HCT116 (cell line): ENCODE measurements around the gene MTMR1. TPM values are rescaled to one million over a fixed set of nuclear protein-coding genes. Genes with fewer than 3 reads are reported as not detected.

Experiments used
- ATAC-seq: fragments of 200-7000 bp; cut with Tn5 transposase; 2 replicates; pipeline ENCODE4 v1.9.1; 2020; ENCODE audit warnings: mild to moderate bottlenecking, moderate library complexity
- BruUV-seq: library from RNA; stranded (reverse); fragments of 400-500 nt; replicated peaks from 2 replicates; lab custom pipeline; 2021; lab: Mats Ljungman, UMichigan
- CTCF ChIA-PET: fragments of 300-600 bp; sonication (Branson Sonifier 250); formaldehyde crosslinking; loops from one replicate; lab custom pipeline; 2021; ENCODE audit warnings: antibody characterized with exemption; lab: Charles Lee
- POLR2A ChIA-PET: fragments of 300-600, 350-600 bp; sonication (Branson Sonifier 250); formaldehyde crosslinking; loops from one replicate; lab custom pipeline; 2021; ENCODE audit warnings: antibody characterized with exemption; lab: Charles Lee
- RAD21 ChIA-PET, 2 experiments: fragments of 300-600 bp; sonication (Branson Sonifier 250); formaldehyde crosslinking; loops; one replicate each; lab custom pipeline; 2023; ENCODE audit warnings: low total read pairs in 2 of 2; ENCODE audit not compliant: uncharacterized antibody in 2 of 2, unreplicated experiment in 2 of 2, low non-redundant PET in 1 of 2; lab: Charles Lee
- DNase-seq: peaks from one replicate; pipeline ENCODE4 v3.0.0-alpha.2; 2010; ENCODE audit warnings: low read depth, low spot score
- H2AFZ ChIP-seq: fragments of 200-600 bp; shearing (Covaris generic), sonication (generic); 2 replicates; pipeline ENCODE4 v1.6.1; 2017; ENCODE audit warnings: low read depth, mixed run types, mixed read lengths, antibody characterized with exemption, low read length; ENCODE audit not compliant: poor library complexity, severe bottlenecking
- H3K27ac ChIP-seq: 2 replicates; pipeline ENCODE4 v1.5.1; 2012; ENCODE audit warnings: low read depth, low read length
- H3K27me3 ChIP-seq: fragments of 200-600 bp; sonication (generic); 2 replicates; pipeline ENCODE4 v1.6.1; 2016; ENCODE audit warnings: mixed run types, low read length, mixed read lengths; ENCODE audit not compliant: insufficient read depth
- H3K36me3 ChIP-seq, 2 experiments: fragments of 200-500 bp in 1 of 2; fragments of 200-600 bp in 1 of 2; sonication (Bioruptor generic) in 1 of 2; sonication (generic) in 1 of 2; 2 replicates each; pipeline versions ENCODE4 v1.5.1 to v1.6.1; 2014 to 2016; ENCODE audit warnings: low read length in 2 of 2, inconsistent platforms in 1 of 2, mixed read lengths in 1 of 2, mixed run types in 1 of 2; ENCODE audit not compliant: insufficient read depth in 2 of 2, control insufficient read depth in 1 of 2
- H3K4me1 ChIP-seq, 2 experiments: fragments of 200-600 bp in 1 of 2; sonication (generic) in 1 of 2; 2 replicates each; pipeline versions ENCODE4 v1.5.1 to v1.6.1; 2012 to 2017; ENCODE audit warnings: low read length in 2 of 2, inconsistent platforms in 1 of 2, mild to moderate bottlenecking in 1 of 2, mixed read lengths in 1 of 2, mixed run types in 1 of 2, moderate library complexity in 1 of 2; ENCODE audit not compliant: insufficient read depth in 2 of 2, control insufficient read depth in 1 of 2
- H3K4me2 ChIP-seq: fragments of 200-600 bp; sonication (generic); 2 replicates; pipeline ENCODE4 v1.6.1; 2017; ENCODE audit warnings: mixed run types, low read length, mixed read lengths
- H3K4me3 ChIP-seq, 2 experiments: fragments of 200-600 bp in 1 of 2; sonication (generic) in 1 of 2; replicated peaks in 1 of 2; 2 replicates each; pipeline ENCODE4 v1.5.1; 2011 to 2016; ENCODE audit warnings: low read length in 2 of 2, control low read depth in 1 of 2, low read depth in 1 of 2, mild to moderate bottlenecking in 1 of 2, mixed read lengths in 1 of 2, mixed run types in 1 of 2
- H3K79me2 ChIP-seq: fragments of 200-600 bp; sonication (generic); 2 replicates; pipeline ENCODE4 v1.6.1; 2017; ENCODE audit warnings: mild to moderate bottlenecking, mixed run types, low read length, moderate library complexity, mixed read lengths; ENCODE audit not compliant: insufficient read depth
- H3K9ac ChIP-seq: fragments of 200-600 bp; sonication (generic); 2 replicates; pipeline ENCODE4 v1.6.1; 2016; ENCODE audit warnings: low read length, mixed read lengths
- H3K9me2 ChIP-seq: fragments of 200-600 bp; sonication (generic), shearing (Covaris generic); 2 replicates; pipeline ENCODE4 v1.6.1; 2017; ENCODE audit warnings: mixed run types, mild to moderate bottlenecking, moderate library complexity; ENCODE audit not compliant: insufficient read depth
- H3K9me3 ChIP-seq, 2 experiments: fragments of 200-500 bp in 1 of 2; fragments of 200-600 bp in 1 of 2; sonication (Bioruptor generic) in 1 of 2; sonication (generic) in 1 of 2; 2 replicates each; pipeline ENCODE4 v1.6.1; 2014 to 2017; ENCODE audit warnings: low read length in 2 of 2, mixed read lengths in 2 of 2, inconsistent platforms in 1 of 2, low read depth in 1 of 2, mild to moderate bottlenecking in 1 of 2, mixed run types in 1 of 2, moderate library complexity in 1 of 2; ENCODE audit not compliant: control insufficient read depth in 1 of 2, insufficient read depth in 1 of 2
- H4K20me1 ChIP-seq: fragments of 200-600 bp; sonication (generic), shearing (Covaris generic); 2 replicates; pipeline ENCODE4 v1.6.1; 2017; ENCODE audit warnings: mixed run types, mild to moderate bottlenecking, moderate library complexity; ENCODE audit not compliant: insufficient read depth
- ATF3 ChIP-seq: IDR thresholded peaks from 2 replicates; pipeline ENCODE4 v1.6.1; 2012
- CEBPB ChIP-seq: IDR thresholded peaks from 2 replicates; pipeline ENCODE4 v1.6.1; 2012; ENCODE audit warnings: low read depth
- CTCF ChIP-seq, 3 experiments: fragments of 200-600 bp in 1 of 3; sonication (generic) in 1 of 3; IDR thresholded peaks in 2 of 3; conservative IDR thresholded peaks in 1 of 3; 2 replicates each; pipeline ENCODE4 v1.5.1; 2012 to 2017; ENCODE audit warnings: low read depth in 2 of 3, low read length in 2 of 3, antibody characterized with exemption in 1 of 3, borderline replicate concordance in 1 of 3, control low read depth in 1 of 3, mild to moderate bottlenecking in 1 of 3, mixed read lengths in 1 of 3, mixed run types in 1 of 3, moderate library complexity in 1 of 3; ENCODE audit not compliant: insufficient read depth in 1 of 3
- EGR1 ChIP-seq: IDR thresholded peaks from 2 replicates; pipeline ENCODE4 v1.6.1; 2012; ENCODE audit warnings: low read depth
- POLR2AphosphoS5 ChIP-seq: IDR thresholded peaks from 2 replicates; pipeline ENCODE4 v1.6.1; 2011; ENCODE audit warnings: mild to moderate bottlenecking, low read depth, low read length, moderate library complexity
- intact Hi-C: fragments of 100-400 bp; cut with micrococcal nuclease; formaldehyde crosslinking; loops from 2 replicates; pipeline ENCODE4 v1.10.0; 2022
- total RNA-seq: library from RNA; stranded (reverse); gene quantifications from one replicate; pipeline ENCODE4 v1.2.1, GENCODE V29; 2021; ENCODE audit not compliant: unreplicated experiment

The MTMR1 gene
- total RNA-seq, 1 experiment from 2014 or later: 20.0 TPM

- CTCF ChIA-PET: no interaction called here
Measured at GRCh38 chrX:150761176-150761818, 68.1 kb downstream of the MTMR1 start.

More at GRCh38 chrX:150761176-150761818, 68.1 kb downstream of the MTMR1 start:
- no peaks in the 10 kb centered on the region for H4K20me1 ChIP-seq
- H3K4me3 ChIP-seq: no peak overlapping the region
- no peaks in the 10 kb centered on the region for H3K79me2 ChIP-seq
- H2AFZ ChIP-seq: no peak overlapping the region
- H3K36me3 ChIP-seq: no peaks in the 10 kb centered on the region; a peak in 1 of 4 replicates
- no peak for TF ChIP-seq CTCF (IDR thresholded peaks at IDR 0.05 in 2 of 3, conservative IDR thresholded peaks at IDR 0.05 in 1 of 3; ENCODE audit: borderline replicate concordance in 1 of 3, insufficient read depth in 1 of 3, low read depth in 2 of 3, low read length in 2 of 3)
- no peak for TF ChIP-seq ATF3
- no peak for TF ChIP-seq EGR1
- no peak for TF ChIP-seq POLR2AphosphoS5
- TF ChIP-seq CEBPB: no peak
- POLR2A ChIA-PET: no interaction called here
- H3K9ac ChIP-seq: no peak overlapping the region
- no peak overlapping the region for H3K27ac ChIP-seq
- no peak for DNase-seq
- H3K4me2 ChIP-seq: no peak overlapping the region
- H3K27me3 ChIP-seq: no peaks in the 10 kb centered on the region
- intact Hi-C loops: no loop called here
- ATAC-seq: no peak
- H3K9me3 ChIP-seq: no peaks in the 10 kb centered on the region
- no peaks in the 10 kb centered on the region for H3K9me2 ChIP-seq
- RAD21 ChIA-PET: no interaction called here
- H3K4me1 ChIP-seq: no peaks in the 10 kb centered on the region
- no TSS peak for BruUV-seq
